GM21786 (cell line): Measurements from ENCODE around the gene RAB11FIP4.
A peak's percentile ranks its signal among the peaks of the same experiment; 100 is the strongest.

Experiments used
- ATAC-seq: cut with Tn5 transposase; IDR thresholded peaks from one replicate; pipeline ENCODE4 v1.9.1; 2021; ENCODE audit not compliant: unreplicated experiment

The RAB11FIP4 gene

DNA sequence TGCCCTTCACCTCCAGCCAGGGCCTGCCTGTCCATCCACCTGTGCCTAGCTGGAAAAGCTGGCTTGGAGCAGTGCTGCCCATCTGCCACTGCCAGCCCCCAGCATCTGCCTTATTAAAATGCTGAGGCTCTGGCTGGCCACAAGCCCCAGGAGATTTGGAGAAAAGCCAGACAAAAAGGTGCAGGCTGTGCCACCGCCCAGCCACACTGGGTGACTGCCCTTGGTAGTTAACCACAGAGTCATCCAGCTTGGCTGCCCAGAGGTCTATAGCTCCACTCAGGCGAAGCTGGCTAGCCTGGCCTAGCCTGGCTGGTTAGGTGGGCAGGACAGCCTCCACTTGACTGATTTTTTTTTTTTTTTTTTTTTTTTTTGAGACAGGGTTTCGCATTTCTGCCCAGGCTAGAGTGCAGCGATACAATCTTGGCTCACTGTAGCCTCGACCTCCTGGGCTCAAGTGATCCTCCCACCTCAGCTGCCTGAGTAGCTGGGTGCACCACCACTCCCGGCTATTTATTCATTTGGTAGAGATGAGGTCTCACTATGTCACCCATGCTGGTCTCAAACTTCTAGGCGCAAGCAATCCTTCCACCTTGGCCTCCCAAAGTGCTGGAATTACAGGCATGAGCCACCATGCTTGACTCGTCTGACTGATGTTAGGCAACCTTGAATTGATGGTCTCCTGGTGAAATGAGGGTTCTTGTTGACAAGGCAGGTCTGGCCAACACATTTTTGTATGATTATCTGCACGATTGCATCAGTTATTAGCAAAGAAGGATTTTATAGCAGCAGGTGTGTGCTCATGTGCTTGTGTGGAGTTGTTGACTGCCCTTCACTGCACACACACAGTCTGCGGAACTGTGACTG lies 103.8 kb downstream of the RAB11FIP4 start:
- no peak for ATAC-seq

GRCh38 chr17:31496097-31496496 lies 104.6 kb downstream of the RAB11FIP4 start:
- no peak for ATAC-seq

GRCh38 chr17:31496601-31497000 lies 105.1 kb downstream of the RAB11FIP4 start:
- no peak for ATAC-seq

- ATAC-seq: no peak
Observed at GRCh38 chr17:31497431-31497830, 106.0 kb downstream of the RAB11FIP4 start.

DNA sequence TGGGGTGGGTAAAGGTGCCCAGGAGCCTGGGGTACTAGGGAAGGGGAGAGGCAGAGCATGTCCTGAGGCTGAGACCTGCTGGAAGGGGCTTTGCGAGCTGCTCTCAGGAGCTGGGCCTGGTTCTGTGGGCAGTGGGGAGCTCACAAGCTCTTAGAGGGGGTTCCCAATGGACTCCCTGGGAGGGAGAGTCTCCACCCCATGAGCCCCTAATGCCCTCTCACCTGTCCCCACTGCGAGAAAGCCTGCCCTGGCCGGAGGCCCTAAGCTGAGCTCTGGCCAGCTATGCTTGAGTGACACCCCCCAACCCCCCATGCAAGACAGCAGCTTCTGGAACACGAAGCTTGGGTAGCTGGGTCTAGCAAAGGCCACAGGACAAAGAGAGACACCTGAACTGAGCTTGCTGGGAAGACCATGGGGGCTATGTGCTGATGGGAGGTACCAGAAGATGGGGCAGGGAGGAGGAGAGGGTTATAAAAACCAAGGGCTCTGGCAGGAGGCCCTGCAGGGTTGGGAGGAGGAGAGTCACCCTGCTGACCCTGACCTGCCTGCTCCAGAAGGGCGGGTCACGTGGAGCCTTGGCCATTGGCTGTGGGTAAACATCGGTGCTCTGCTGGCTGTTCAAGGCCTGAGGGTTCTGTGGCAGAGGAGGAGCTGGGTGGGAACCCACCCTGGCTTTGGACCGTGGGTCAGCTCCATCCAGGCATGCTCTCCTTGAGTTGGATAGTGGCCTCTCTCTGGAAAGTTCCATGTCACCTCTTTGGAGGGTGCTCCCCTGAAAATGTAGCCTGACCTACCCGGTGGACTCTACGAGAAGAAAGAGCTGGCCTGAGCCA lies 106.7 kb downstream of the RAB11FIP4 start:
- no peak for ATAC-seq

DNA sequence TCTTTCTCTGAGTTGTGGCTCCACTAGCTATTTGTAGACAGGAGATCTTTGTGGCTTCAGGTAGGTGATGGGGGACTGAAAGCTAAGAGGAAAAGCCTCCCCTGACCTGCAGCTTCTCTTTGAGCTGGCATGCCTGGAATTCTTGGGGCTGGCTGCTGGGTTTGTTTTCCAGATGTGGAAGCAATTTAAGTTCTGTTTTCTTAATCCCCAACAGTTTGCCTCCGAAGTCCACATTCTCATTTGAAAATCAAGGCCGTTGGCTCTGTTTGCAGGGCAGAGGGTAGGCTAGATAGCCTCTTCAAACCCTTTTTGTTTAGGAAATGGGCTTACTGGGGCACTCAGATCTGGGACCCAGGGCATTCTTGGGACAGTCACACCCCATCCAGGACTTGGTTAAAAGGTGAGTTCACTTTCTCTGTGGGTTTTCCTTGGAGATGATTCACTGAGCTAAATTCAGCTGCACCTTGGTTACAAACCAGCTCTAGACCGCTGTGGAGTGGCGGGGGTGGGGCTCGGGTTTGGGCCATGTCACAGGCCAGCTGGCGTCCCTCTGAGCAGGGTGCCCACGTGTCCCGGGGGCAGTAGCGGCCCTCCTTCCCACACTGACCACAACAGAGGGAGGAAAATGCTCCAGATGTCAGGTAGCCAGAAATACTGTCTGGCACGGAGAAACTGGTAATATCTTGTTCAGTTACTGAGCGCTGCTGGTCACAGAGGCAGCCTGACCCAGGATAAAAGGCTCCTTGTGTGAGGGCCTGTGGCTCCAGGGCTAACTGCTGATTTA lies 108.5 kb downstream of the RAB11FIP4 start:
- no peak for ATAC-seq

GRCh38 chr17:31506517-31506916 lies 115.0 kb downstream of the RAB11FIP4 start:
- no peak for ATAC-seq

- ATAC-seq: peak; percentile 67
Observed at GRCh38 chr17:31508288-31509094, 117.0 kb downstream of the RAB11FIP4 start.

- ATAC-seq: no peak
Observed at GRCh38 chr17:31509095-31509804, 117.8 kb downstream of the RAB11FIP4 start.

- ATAC-seq: no peak
Observed at GRCh38 chr17:31509805-31510177, 118.3 kb downstream of the RAB11FIP4 start.

DNA sequence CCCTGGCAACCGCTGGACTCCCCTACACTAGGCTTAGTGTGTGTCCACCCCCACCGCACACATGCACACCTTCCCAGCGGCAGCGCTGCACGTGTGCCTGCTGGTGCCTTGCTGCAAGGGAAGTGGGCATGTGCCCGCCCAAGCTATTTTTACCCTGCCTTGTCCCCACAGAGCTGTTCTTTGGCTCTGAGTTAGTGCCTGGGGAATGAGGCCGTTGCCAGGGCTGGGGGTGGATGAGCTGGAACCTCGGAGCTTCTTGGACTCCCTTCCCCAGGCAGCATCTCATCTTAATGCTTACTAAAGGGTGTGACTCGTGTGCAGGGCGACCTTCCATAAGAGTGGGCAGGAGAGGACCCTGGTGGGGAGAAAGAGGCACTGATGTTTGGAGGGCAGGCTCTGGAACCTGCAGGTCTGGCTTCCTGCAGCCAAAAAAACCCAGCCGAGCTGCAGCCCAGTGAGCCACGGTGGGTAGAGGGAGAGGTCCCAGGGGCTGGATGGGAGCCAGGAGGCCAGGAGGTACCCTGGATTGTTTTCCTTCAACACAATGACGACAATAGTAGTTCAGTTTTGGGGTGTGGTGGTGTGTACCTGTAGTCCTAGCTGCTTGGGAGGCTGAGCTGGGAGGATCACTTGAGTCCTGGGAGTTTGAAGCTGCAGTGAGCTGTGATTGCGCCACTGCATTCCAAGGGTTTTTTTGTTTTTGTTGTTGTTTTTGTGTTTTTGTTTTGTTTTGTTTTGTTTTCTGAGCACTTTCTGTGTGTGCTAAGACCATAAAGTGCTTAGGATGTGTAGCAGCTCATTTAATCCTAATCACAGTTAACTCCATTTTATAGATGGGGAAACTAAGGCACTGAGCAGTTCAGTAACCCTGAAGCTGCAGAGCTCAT lies 119.1 kb downstream of the RAB11FIP4 start:
- no peak for ATAC-seq

- ATAC-seq: no peak
Observed at GRCh38 chr17:31511195-31511578, 119.7 kb downstream of the RAB11FIP4 start.

- ATAC-seq: no peak
Observed at GRCh38 chr17:31511580-31511979, 120.1 kb downstream of the RAB11FIP4 start.

DNA sequence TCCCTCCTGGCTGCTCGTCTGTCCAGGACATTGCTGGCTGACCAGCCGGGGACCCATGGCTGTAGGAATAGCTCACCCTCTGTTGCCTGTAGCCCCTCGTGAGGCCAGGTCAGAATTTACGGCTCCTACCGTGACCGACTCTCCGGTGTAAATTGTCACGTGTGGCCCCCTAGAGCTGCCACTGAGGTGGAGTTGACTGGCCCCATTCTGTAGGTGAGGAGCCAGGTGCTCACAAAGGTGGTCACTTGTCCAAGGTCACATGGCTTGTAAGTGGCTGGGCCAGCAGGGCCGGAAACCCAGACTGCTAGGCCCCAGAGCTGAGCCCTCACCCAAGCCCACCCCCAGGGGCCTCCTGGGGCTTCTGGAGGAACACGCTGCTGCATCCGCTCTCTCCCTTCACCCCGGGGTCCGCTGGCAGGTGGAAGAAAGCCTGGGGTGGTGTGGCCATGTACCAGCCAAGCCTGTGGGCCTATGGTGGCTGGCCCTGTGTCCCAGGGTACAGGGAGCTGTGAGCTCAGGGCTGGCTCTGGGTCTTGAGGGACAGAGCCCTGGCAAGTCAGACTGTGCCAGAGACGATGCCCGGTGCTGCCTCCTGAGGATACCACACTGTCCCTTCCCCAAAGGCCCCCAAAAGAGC lies 120.7 kb downstream of the RAB11FIP4 start:
- no peak for ATAC-seq

- no peak for ATAC-seq
Observed at GRCh38 chr17:31512796-31513195, 121.3 kb downstream of the RAB11FIP4 start.

- no peak for ATAC-seq
Observed at GRCh38 chr17:31513731-31514427, 122.4 kb downstream of the RAB11FIP4 start.

GRCh38 chr17:31515267-31515666 lies 123.8 kb downstream of the RAB11FIP4 start:
- ATAC-seq: no peak

- ATAC-seq: no peak
Observed at GRCh38 chr17:31517524-31517923, 126.0 kb downstream of the RAB11FIP4 start.
